HepG2 (cell line): Measurements from ENCODE around the gene CDK13. TPM values are rescaled to one million over a fixed set of nuclear protein-coding genes. Genes with fewer than 3 reads are reported as not detected.
A peak's percentile ranks its signal among the peaks of the same experiment; 100 is the strongest.

Experiments
- ELF4 ChIP-seq: sonication (generic); formaldehyde crosslinking; IDR thresholded peaks from 2 replicates; pipeline ENCODE4 v1.5.0; 2020; ENCODE audit warnings: missing genetic modification reagents, mild to moderate bottlenecking, moderate library complexity, borderline replicate concordance
- KLF15 ChIP-seq: sonication (generic); formaldehyde crosslinking; IDR thresholded peaks from 2 replicates; pipeline ENCODE4 v1.8.1; 2023; ENCODE audit warnings: borderline replicate concordance, mild to moderate bottlenecking, inconsistent platforms, missing genetic modification reagents, mixed read lengths
- MXD4 ChIP-seq: IDR thresholded peaks from 2 replicates; pipeline ENCODE4 v1.6.1; 2016; ENCODE audit warnings: mild to moderate bottlenecking, missing biosample characterization, missing genetic modification reagents
- NCOA5 ChIP-seq: sonication (generic); formaldehyde crosslinking; IDR thresholded peaks from 2 replicates; pipeline ENCODE4 v1.4.0; 2020; ENCODE audit warnings: missing genetic modification reagents
- RARG ChIP-seq: sonication (generic); formaldehyde crosslinking; IDR thresholded peaks from 2 replicates; pipeline ENCODE4 v1.4.0; 2020; ENCODE audit warnings: low read depth, mild to moderate bottlenecking, missing genetic modification reagents
- ZHX2 ChIP-seq, 2 experiments: sonication (generic) in 1 of 2; formaldehyde crosslinking in 1 of 2; IDR thresholded peaks; 2 replicates each; pipeline versions ENCODE4 v1.6.1 to v1.9.0; 2014 to 2022; ENCODE audit warnings: antibody characterized with exemption in 1 of 2, borderline replicate concordance in 1 of 2, inconsistent platforms in 1 of 2, low read depth in 1 of 2, missing genetic modification reagents in 1 of 2
- ZNF260 ChIP-seq: sonication (generic); formaldehyde crosslinking; IDR thresholded peaks from 2 replicates; pipeline ENCODE4 v1.4.0; 2020; ENCODE audit warnings: missing genetic modification reagents, low read depth, mild to moderate bottlenecking, borderline replicate concordance
- ZNF263 ChIP-seq: sonication (generic); formaldehyde crosslinking; IDR thresholded peaks from 2 replicates; pipeline ENCODE4 v1.4.0; 2020; ENCODE audit warnings: missing genetic modification reagents
- ZNF7 ChIP-seq: IDR thresholded peaks from 2 replicates; pipeline ENCODE4 v1.6.1; 2016; ENCODE audit warnings: missing biosample characterization, missing genetic modification reagents
- ZNF703 ChIP-seq: sonication (generic); formaldehyde crosslinking; IDR thresholded peaks from 2 replicates; pipeline ENCODE4 v1.5.1; 2020; ENCODE audit warnings: missing genetic modification reagents, mild to moderate bottlenecking, moderate library complexity, borderline replicate concordance
- polyA plus RNA-seq, 8 experiments: library from polyadenylated mRNA; depleted of rRNA in 3 of 8; stranded (reverse) in 7 of 8; unstranded in 1 of 8; fragments of >200 nt; fragmentation: Illumina TruSeq in 4 of 8; extraction: Trizol in 4 of 8; gene quantifications; 2 replicates each; pipeline versions ENCODE4 v1.2.1 to v1.2.3, GENCODE V29; 2011 to 2016; ENCODE audit warnings: low read depth in 4 of 8, missing spikeins in 1 of 8, mixed read lengths in 1 of 8; ENCODE audit not compliant: insufficient read depth in 1 of 8
- total RNA-seq, 5 experiments: library from RNA; depleted of rRNA; stranded (reverse); fragments of >200 nt; fragmentation: Illumina TruSeq; extraction: Trizol; gene quantifications; 2 replicates each; pipeline ENCODE4 v1.2.3, GENCODE V29; 2016; ENCODE audit warnings: low read depth in 1 of 5
- TF ChIP-seq, protein P1 (sequence below): sonication (generic); formaldehyde crosslinking; IDR thresholded peaks from 2 replicates; pipeline ENCODE4 v1.5.1; 2020; ENCODE audit warnings: missing genetic modification reagents, mild to moderate bottlenecking, borderline replicate concordance
- TF ChIP-seq, protein P2 (sequence below): sonication (generic); formaldehyde crosslinking; IDR thresholded peaks from 2 replicates; pipeline ENCODE4 v1.8.0; 2023; ENCODE audit warnings: mild to moderate bottlenecking, missing genetic modification reagents
- TF ChIP-seq, protein P3 (sequence below): sonication (generic); formaldehyde crosslinking; IDR thresholded peaks from 2 replicates; pipeline ENCODE4 v1.4.0; 2020; ENCODE audit warnings: missing genetic modification reagents
- TF ChIP-seq, protein P4 (sequence below): sonication (generic); formaldehyde crosslinking; IDR thresholded peaks from 2 replicates; pipeline ENCODE4 v1.4.0; 2020; ENCODE audit warnings: missing genetic modification reagents, borderline replicate concordance

The CDK13 gene
- total and polyA plus RNA-seq, 2 of the 13 experiments (the other 11 are each of a cell fraction or from before 2014, with no cell fraction given): 21.0 to 40.9 TPM

- TF ChIP-seq ZNF7 (CRISPR knock-in tag): no peak
- TF ChIP-seq ZHX2 (IDR thresholded peaks at IDR 0.05; ENCODE audit: low read depth): peak; percentile 78; the same call in 1 of the 2 replicates
- TF ChIP-seq ZHX2 (CRISPR knock-in tag; IDR thresholded peaks at IDR 0.05; ENCODE audit: borderline replicate concordance): no peak
- TF ChIP-seq, protein P1, sequence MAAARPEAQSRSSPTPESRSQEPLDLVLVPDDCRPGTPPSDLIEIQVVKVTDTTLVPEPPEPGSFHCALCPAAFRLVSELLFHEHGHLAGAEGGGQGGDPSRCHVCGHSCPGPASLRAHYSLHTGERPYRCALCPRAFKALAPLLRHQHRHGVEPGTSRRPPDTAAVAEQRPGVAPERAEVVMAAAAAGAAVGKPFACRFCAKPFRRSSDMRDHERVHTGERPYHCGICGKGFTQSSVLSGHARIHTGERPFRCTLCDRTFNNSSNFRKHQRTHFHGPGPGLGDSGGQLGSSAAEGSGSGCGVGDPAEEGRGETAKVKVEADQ (CRISPR knock-in tag): peak; percentile 40
- TF ChIP-seq, protein P2, sequence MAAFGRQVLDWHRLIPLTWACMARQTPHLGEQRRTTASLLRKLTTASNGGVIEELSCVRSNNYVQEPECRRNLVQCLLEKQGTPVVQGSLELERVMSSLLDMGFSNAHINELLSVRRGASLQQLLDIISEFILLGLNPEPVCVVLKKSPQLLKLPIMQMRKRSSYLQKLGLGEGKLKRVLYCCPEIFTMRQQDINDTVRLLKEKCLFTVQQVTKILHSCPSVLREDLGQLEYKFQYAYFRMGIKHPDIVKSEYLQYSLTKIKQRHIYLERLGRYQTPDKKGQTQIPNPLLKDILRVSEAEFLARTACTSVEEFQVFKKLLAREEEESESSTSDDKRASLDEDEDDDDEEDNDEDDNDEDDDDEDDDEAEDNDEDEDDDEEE (CRISPR knock-in tag): no peak
- peak; percentile 26; the same call in 1 of the 2 replicates for TF ChIP-seq ZNF263 (CRISPR knock-in tag)
- no peak for TF ChIP-seq NCOA5 (CRISPR knock-in tag)
- TF ChIP-seq KLF15 (CRISPR knock-in tag): no peak; the same call in none of the 2 replicates
- no peak for TF ChIP-seq ELF4 (CRISPR knock-in tag)
- TF ChIP-seq MXD4 (CRISPR knock-in tag): 0 out of 2 replicates have a peak, but pooled peaks have one; percentile 47
- no peak for TF ChIP-seq RARG (CRISPR knock-in tag)
- TF ChIP-seq ZNF703: peak; percentile 84
- TF ChIP-seq, protein P3, sequence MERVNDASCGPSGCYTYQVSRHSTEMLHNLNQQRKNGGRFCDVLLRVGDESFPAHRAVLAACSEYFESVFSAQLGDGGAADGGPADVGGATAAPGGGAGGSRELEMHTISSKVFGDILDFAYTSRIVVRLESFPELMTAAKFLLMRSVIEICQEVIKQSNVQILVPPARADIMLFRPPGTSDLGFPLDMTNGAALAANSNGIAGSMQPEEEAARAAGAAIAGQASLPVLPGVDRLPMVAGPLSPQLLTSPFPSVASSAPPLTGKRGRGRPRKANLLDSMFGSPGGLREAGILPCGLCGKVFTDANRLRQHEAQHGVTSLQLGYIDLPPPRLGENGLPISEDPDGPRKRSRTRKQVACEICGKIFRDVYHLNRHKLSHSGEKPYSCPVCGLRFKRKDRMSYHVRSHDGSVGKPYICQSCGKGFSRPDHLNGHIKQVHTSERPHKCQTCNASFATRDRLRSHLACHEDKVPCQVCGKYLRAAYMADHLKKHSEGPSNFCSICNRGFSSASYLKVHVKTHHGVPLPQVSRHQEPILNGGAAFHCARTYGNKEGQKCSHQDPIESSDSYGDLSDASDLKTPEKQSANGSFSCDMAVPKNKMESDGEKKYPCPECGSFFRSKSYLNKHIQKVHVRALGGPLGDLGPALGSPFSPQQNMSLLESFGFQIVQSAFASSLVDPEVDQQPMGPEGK (CRISPR knock-in tag): peak; percentile 75
- TF ChIP-seq, protein P4, sequence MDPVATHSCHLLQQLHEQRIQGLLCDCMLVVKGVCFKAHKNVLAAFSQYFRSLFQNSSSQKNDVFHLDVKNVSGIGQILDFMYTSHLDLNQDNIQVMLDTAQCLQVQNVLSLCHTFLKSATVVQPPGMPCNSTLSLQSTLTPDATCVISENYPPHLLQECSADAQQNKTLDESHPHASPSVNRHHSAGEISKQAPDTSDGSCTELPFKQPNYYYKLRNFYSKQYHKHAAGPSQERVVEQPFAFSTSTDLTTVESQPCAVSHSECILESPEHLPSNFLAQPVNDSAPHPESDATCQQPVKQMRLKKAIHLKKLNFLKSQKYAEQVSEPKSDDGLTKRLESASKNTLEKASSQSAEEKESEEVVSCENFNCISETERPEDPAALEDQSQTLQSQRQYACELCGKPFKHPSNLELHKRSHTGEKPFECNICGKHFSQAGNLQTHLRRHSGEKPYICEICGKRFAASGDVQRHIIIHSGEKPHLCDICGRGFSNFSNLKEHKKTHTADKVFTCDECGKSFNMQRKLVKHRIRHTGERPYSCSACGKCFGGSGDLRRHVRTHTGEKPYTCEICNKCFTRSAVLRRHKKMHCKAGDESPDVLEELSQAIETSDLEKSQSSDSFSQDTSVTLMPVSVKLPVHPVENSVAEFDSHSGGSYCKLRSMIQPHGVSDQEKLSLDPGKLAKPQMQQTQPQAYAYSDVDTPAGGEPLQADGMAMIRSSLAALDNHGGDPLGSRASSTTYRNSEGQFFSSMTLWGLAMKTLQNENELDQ: no peak
- TF ChIP-seq ZNF260: no peak
These were observed 184.6 kb downstream of the CDK13 start, which contains the start of the genes MPLKIP and SUGCT (continued) for GRCh38 chr7:40134428-40135316.
